Stomach (tissue), 9 donors: ENCODE data around the gene ATP11A. TPM values are rescaled to one million over a fixed set of nuclear protein-coding genes. Genes with fewer than 3 reads are reported as not detected.

Experiments used
- DNase-seq, 2 donors: peaks; one replicate each; pipeline versions ENCODE4 v3.0.0 to v3.0.0-alpha.2; 2013 to 2019
- H3K27ac ChIP-seq, 5 donors: fragments of 200-600 bp in 4 of 5; sonication (generic) in 4 of 5; one replicate each; pipeline ENCODE4 v1.5.1; 2013 to 2019; ENCODE audit warnings: mild to moderate bottlenecking in 1 of 5, moderate library complexity in 1 of 5
- H3K27me3 ChIP-seq, 3 donors: fragments of 200-600 bp; sonication (generic); one replicate each; pipeline ENCODE4 v1.5.1; 2017 to 2019; ENCODE audit warnings: mixed run types in 1 of 3
- H3K36me3 ChIP-seq, 4 donors: fragments of 200-600 bp; sonication (generic); 1 replicate in 3 of 4; 2 replicates in 1 of 4; pipeline ENCODE4 v1.5.1; 2016 to 2019
- H3K4me1 ChIP-seq, 4 donors: fragments of 200-600 bp; sonication (generic); one replicate each; pipeline ENCODE4 v1.5.1; 2016 to 2019
- H3K4me3 ChIP-seq, 4 donors: fragments of 200-600 bp; sonication (generic) in 3 of 4; one replicate each; pipeline ENCODE4 v1.5.1; 2016 to 2019; ENCODE audit warnings: mild to moderate bottlenecking in 1 of 4
- H3K9me3 ChIP-seq, 4 donors: fragments of 200-600 bp; sonication (generic); one replicate each; pipeline ENCODE4 v1.5.1; 2016 to 2019
- CTCF ChIP-seq, 7 experiments: fragments of 450-650 bp in 4 of 7; fragments of 200-600 bp in 3 of 7; sonication (generic) in 3 of 7; IDR thresholded peaks; one replicate each; pipeline ENCODE4 v1.5.1; 2016 to 2019; ENCODE audit warnings: antibody characterized with exemption in 7 of 7, control low read depth in 2 of 7, mild to moderate bottlenecking in 1 of 7
- EP300 ChIP-seq: sonication (generic); formaldehyde crosslinking; IDR thresholded peaks from one replicate; pipeline ENCODE4 v1.6.1; 2017; ENCODE audit warnings: antibody characterized with exemption
- POLR2A ChIP-seq, 4 donors: fragments of 450-650 bp; IDR thresholded peaks; one replicate each; pipeline ENCODE4 v1.6.1; 2016; ENCODE audit warnings: antibody characterized with exemption in 4 of 4, control low read depth in 2 of 4, mild to moderate bottlenecking in 1 of 4, moderate library complexity in 1 of 4
- POLR2AphosphoS5 ChIP-seq, 3 donors: sonication (generic); formaldehyde crosslinking; IDR thresholded peaks; one replicate each; pipeline ENCODE4 v1.6.1; 2016; ENCODE audit warnings: antibody characterized with exemption in 3 of 3
- WGBS, 5 donors: extraction: QIAGEN DNeasy Blood & Tissue Kit in 3 of 5; methylation state at CpG; one replicate each; pipeline versions ENCODE4 v1.1.5 to v1.1.7; 2013 to 2018; 5-methylcytosine and 5-hydroxymethylcytosine counted together
- intact Hi-C: fragments of 100-400 bp; cut with DNase I; formaldehyde crosslinking; loops from one replicate; pipeline ENCODE4 v1.15.1; 2023; ENCODE audit warnings: low total_unique reads
- polyA plus RNA-seq, 3 donors: library from polyadenylated mRNA; stranded (reverse); fragments of 200-250 nt; gene quantifications; one replicate each; pipeline ENCODE4 v1.2.3, GENCODE V29; 2013
- total RNA-seq, 5 donors: library from RNA; depleted of rRNA; stranded (reverse); fragments of >200 nt; gene quantifications; one replicate each; pipeline versions ENCODE4 v1.1.0 to v1.2.3, GENCODE V29; 2014 to 2016
- donor health status: healthy with polysubstance abuse.
- donor health status: Bipolar disorder and iron deficiency.
- donor health status: healthy.

ATP11A gene
- total and polyA plus RNA-seq, 8 donors: 1.1 to 70.9 (median 12.3) TPM

GRCh38 chr13:112918746-112919145 is 228.9 kb downstream of the ATP11A start:
- H3K36me3 ChIP-seq: no peaks in the 10 kb centered on the region
- intact Hi-C loops: no loop called here
- H3K27me3 ChIP-seq: peaks cover 0 to 7% (median 0%) of the 10 kb centered on the region in 3 donors
- no peak for DNase-seq
- no peaks in the 10 kb centered on the region for H3K9me3 ChIP-seq
- WGBS, 5 donors: 88 to 94% (median 91%) methylated on average over 13 of the region's 13 CpGs
- H3K4me1 ChIP-seq: no peaks in the 10 kb centered on the region
- no peak overlapping the region for H3K4me3 ChIP-seq
- no peak overlapping the region for H3K27ac ChIP-seq
- TF ChIP-seq POLR2A (IDR thresholded peaks at IDR 0.05): no peak
- no peak for TF ChIP-seq CTCF (IDR thresholded peaks at IDR 0.05)
- TF ChIP-seq POLR2AphosphoS5 (IDR thresholded peaks at IDR 0.05): no peak
- TF ChIP-seq EP300: no peak

GRCh38 chr13:112923962-112924361 is 234.1 kb downstream of the ATP11A start:
- Histone ChIP-seq H3K4me1 (peaks cover 3 to 7% (median 6%) of the 10 kb centered on the region in 4 donors), H3K27me3 (peaks cover 0 to 5% (median 0%) of the 10 kb centered on the region in 3 donors), H3K36me3 (no peaks in the 10 kb centered on the region), H3K27ac (no peak overlapping the region), H3K4me3 (no peak overlapping the region), H3K9me3 (peaks cover 0 to 7% (median 2%) of the 10 kb centered on the region in 4 donors)
- intact Hi-C loops: no loop called here
- DNase-seq: no peak
- TF ChIP-seq POLR2AphosphoS5 (IDR thresholded peaks at IDR 0.05): no peak
- no peak for TF ChIP-seq CTCF (IDR thresholded peaks at IDR 0.05)
- TF ChIP-seq EP300: no peak
- TF ChIP-seq POLR2A (IDR thresholded peaks at IDR 0.05): no peak
- 79 to 86% (median 83%) methylated on average over 12 of the region's 12 CpGs for WGBS, 5 donors

GRCh38 chr13:112924365-112924764 is 234.5 kb downstream of the ATP11A start:
- Histone ChIP-seq H3K4me3 (no peak overlapping the region), H3K4me1 (peaks cover 7 to 11% (median 10%) of the 10 kb centered on the region in 4 donors), H3K27ac (no peak overlapping the region), H3K27me3 (peaks cover 0 to 9% (median 0%) of the 10 kb centered on the region in 3 donors), H3K36me3 (no peaks in the 10 kb centered on the region), H3K9me3 (peaks cover 0 to 7% (median 2%) of the 10 kb centered on the region in 4 donors)
- 88 to 98% (median 97%) methylated on average over 2 of the region's 2 CpGs for WGBS, 5 donors
- TF ChIP-seq EP300 (no peak), CTCF (IDR thresholded peaks at IDR 0.05) (no peak), POLR2AphosphoS5 (IDR thresholded peaks at IDR 0.05) (no peak), POLR2A (IDR thresholded peaks at IDR 0.05) (no peak)
- no peak for DNase-seq
- intact Hi-C loops: no loop called here

- peak in 1 of 2 donors; percentile 27 for DNase-seq
- H3K36me3 ChIP-seq: no peaks in the 10 kb centered on the region
- H3K27me3 ChIP-seq: peaks cover 0 to 24% (median under 1%) of the 10 kb centered on the region in 3 donors
- TF ChIP-seq POLR2AphosphoS5 (IDR thresholded peaks at IDR 0.05): no peak
- TF ChIP-seq EP300: no peak
- no peak for TF ChIP-seq POLR2A (IDR thresholded peaks at IDR 0.05)
- no peak for TF ChIP-seq CTCF (IDR thresholded peaks at IDR 0.05)
- H3K4me1 ChIP-seq: peaks cover 10 to 18% (median 15%) of the 10 kb centered on the region in 4 donors
- peaks cover 0 to 7% (median 2%) of the 10 kb centered on the region in 4 donors for H3K9me3 ChIP-seq
- H3K27ac ChIP-seq: no peak overlapping the region
- no peak overlapping the region for H3K4me3 ChIP-seq
- WGBS, 5 donors: 87 to 95% (median 91%) methylated on average over 15 of the region's 15 CpGs
- intact Hi-C loops: no loop called here
Measured at GRCh38 chr13:112926003-112926402, 236.2 kb downstream of the ATP11A start.
